Measurements from ENCODE around the gene LY6G5B.

Gene LY6G5B

GRCh38 chr6:31626952-31627351 lies 42.8 kb upstream of the LY6G5B start:
- TF ChIP-seq, protein P1, sequence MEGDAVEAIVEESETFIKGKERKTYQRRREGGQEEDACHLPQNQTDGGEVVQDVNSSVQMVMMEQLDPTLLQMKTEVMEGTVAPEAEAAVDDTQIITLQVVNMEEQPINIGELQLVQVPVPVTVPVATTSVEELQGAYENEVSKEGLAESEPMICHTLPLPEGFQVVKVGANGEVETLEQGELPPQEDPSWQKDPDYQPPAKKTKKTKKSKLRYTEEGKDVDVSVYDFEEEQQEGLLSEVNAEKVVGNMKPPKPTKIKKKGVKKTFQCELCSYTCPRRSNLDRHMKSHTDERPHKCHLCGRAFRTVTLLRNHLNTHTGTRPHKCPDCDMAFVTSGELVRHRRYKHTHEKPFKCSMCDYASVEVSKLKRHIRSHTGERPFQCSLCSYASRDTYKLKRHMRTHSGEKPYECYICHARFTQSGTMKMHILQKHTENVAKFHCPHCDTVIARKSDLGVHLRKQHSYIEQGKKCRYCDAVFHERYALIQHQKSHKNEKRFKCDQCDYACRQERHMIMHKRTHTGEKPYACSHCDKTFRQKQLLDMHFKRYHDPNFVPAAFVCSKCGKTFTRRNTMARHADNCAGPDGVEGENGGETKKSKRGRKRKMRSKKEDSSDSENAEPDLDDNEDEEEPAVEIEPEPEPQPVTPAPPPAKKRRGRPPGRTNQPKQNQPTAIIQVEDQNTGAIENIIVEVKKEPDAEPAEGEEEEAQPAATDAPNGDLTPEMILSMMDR (IDR thresholded peaks at IDR 0.05; ENCODE audit: extremely low read depth, insufficient read depth, missing control alignments), result no peak

DNA sequence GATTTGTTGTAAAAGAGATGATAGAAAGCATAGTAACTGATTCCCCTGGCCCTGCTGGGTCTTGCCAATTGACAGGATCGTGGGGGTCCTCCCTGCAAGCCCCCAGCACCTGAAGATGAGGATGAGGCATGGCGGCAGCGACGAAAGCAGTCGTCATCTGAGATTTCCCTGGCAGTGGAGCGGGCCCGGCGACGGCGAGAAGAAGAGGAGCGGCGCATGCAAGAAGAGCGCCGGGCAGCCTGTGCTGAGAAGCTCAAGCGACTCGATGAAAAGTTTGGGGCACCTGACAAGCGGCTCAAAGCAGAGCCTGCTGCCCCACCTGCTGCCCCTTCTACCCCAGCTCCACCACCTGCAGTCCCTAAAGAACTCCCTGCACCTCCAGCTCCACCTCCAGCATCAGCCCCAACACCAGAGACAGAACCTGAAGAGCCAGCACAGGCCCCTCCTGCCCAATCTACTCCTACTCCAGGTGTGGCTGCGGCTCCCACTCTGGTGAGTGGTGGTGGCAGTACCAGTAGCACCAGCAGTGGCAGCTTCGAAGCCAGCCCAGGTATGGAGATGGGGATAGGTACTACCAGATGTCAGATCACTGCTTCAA lies 42.0 kb upstream of the LY6G5B start:
- DNase-seq (ENCODE audit: low spot score), result no peak
- in situ Hi-C loops (cut with MboI; ENCODE audit: low pct_unique_long_range_greater_than_20kb, low sequenced_read_pairs, unreplicated experiment), result no loop called here
- TF ChIP-seq, protein P1 (IDR thresholded peaks at IDR 0.05; ENCODE audit: extremely low read depth, insufficient read depth, missing control alignments), result no peak

More at GRCh38 chr6:31626952-31627351, 42.8 kb upstream of the LY6G5B start:
- no peak for DNase-seq (ENCODE audit: low spot score)
- in situ Hi-C loops (cut with MboI; ENCODE audit: low pct_unique_long_range_greater_than_20kb, low sequenced_read_pairs, unreplicated experiment), result no loop called here

GRCh38 chr6:31629014-31629413 lies 40.8 kb upstream of the LY6G5B start:
- TF ChIP-seq, protein P1 (IDR thresholded peaks at IDR 0.05; ENCODE audit: extremely low read depth, insufficient read depth, missing control alignments), result no peak
- no peak for DNase-seq (ENCODE audit: low spot score)
- in situ Hi-C loops (cut with MboI; ENCODE audit: low pct_unique_long_range_greater_than_20kb, low sequenced_read_pairs, unreplicated experiment), result no loop called here

DNA sequence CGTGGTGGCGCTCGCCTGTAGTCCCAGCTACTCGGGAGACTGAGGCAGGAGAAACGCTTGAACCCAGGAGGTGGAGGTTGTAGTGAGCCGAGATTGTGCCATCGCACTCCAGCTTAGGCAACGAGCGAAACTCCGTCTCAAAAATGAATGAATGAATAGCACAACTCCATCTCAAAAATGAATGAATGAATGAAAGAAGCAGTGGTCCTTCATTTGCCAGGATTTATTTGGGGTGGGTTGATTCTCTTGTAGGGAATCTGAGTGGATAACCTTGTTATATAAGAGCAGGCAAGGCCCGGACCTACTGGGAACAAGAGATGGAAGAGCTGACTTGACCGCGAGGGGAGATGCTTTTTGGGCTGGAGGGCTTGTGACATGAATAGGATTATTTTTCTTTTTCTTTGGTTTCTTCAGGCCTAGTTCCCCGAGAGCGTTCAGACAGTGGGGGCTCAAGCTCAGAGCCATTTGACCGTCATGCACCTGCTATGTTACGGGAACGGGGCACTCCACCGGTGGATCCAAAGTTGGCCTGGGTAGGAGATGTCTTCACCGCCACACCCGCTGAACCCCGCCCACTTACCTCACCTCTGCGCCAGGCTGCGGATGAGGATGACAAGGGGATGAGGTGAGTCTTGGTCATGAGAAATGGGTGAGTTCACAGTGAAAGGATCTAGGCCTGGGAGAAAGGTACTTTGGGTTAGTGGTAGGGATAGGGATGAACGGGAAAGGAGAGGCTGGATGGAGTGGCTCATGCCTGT lies 39.4 kb upstream of the LY6G5B start:
- TF ChIP-seq, protein P1 (IDR thresholded peaks at IDR 0.05; ENCODE audit: extremely low read depth, insufficient read depth, missing control alignments), result no peak

GRCh38 chr6:31631209-31631608 lies 38.6 kb upstream of the LY6G5B start:
- TF ChIP-seq, protein P1 (IDR thresholded peaks at IDR 0.05; ENCODE audit: extremely low read depth, insufficient read depth, missing control alignments), result no peak
- DNase-seq (ENCODE audit: low spot score), result no peak
- in situ Hi-C loops (cut with MboI; ENCODE audit: low pct_unique_long_range_greater_than_20kb, low sequenced_read_pairs, unreplicated experiment), result no loop called here

More for the DNA sequence above, 39.4 kb upstream of the LY6G5B start:
- no peak for DNase-seq (ENCODE audit: low spot score)
- in situ Hi-C loops (cut with MboI; ENCODE audit: low pct_unique_long_range_greater_than_20kb, low sequenced_read_pairs, unreplicated experiment), result no loop called here

DNA sequence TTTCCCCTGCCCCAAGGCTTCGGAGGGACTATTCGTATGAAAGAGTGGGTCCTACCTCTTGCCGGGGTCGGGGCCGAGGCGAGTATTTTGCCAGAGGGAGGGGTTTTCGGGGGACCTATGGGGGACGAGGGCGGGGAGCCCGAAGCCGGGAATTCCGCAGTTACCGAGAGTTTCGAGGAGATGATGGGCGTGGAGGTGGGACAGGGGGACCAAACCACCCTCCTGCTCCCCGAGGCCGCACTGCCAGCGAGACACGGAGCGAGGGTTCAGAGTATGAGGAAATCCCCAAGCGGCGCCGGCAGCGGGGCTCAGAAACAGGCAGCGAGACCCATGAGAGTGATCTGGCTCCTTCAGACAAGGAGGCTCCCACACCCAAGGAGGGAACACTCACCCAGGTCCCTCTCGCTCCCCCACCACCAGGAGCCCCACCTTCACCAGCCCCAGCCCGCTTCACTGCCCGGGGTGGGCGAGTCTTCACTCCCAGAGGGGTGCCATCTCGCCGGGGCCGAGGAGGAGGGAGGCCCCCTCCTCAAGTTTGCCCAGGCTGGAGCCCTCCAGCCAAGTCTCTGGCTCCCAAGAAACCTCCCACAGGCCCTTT lies 38.0 kb upstream of the LY6G5B start:
- in situ Hi-C loops (cut with MboI; ENCODE audit: low pct_unique_long_range_greater_than_20kb, low sequenced_read_pairs, unreplicated experiment), result no loop called here
- no peak for DNase-seq (ENCODE audit: low spot score)
- TF ChIP-seq, protein P1 (IDR thresholded peaks at IDR 0.05; ENCODE audit: extremely low read depth, insufficient read depth, missing control alignments), result no peak

All from GM13977 (cell line).